ENCODE results near the gene PRUNE2.

Gene PRUNE2

DNA sequence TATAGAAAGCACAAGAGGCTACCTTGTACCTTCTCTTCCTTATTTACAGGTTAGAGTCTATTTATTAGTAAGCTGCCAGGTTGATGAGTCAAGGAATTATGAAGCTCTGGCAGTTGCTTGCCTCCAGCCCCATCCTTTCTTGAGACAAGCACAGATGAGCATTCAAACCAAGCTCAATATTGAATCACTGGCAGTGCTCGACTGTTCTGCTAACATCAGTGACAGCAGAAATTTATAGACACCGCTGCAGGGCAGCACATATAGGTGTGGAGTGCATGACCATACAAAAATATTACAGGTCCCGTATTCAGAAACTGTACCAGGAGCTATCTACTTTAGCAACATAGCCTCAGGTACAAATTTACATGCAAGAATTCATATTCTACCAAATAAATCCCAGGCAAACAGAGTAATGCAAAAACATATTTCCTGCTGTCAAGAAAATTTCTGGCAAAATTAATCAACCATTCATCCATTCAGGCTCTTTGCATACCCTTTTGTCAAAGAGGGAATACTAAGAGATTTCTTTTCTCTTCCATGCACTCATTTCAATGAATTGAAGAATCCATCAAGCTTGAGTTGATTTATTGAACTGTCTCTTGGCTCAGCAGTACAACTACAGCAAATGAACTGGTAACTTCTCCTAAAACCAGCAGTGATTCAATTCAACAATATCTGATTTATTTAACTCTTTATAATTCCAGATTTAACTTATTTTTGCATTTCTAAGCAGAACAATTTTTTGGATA is 168.6 kb downstream of the PRUNE2 start:
- no peak for DNase-seq (ENCODE audit: extremely low read depth, low read depth)
- TF ChIP-seq, protein P1, sequence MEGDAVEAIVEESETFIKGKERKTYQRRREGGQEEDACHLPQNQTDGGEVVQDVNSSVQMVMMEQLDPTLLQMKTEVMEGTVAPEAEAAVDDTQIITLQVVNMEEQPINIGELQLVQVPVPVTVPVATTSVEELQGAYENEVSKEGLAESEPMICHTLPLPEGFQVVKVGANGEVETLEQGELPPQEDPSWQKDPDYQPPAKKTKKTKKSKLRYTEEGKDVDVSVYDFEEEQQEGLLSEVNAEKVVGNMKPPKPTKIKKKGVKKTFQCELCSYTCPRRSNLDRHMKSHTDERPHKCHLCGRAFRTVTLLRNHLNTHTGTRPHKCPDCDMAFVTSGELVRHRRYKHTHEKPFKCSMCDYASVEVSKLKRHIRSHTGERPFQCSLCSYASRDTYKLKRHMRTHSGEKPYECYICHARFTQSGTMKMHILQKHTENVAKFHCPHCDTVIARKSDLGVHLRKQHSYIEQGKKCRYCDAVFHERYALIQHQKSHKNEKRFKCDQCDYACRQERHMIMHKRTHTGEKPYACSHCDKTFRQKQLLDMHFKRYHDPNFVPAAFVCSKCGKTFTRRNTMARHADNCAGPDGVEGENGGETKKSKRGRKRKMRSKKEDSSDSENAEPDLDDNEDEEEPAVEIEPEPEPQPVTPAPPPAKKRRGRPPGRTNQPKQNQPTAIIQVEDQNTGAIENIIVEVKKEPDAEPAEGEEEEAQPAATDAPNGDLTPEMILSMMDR (IDR thresholded peaks at IDR 0.05; ENCODE audit: low read depth, low read length): no peak

DNA sequence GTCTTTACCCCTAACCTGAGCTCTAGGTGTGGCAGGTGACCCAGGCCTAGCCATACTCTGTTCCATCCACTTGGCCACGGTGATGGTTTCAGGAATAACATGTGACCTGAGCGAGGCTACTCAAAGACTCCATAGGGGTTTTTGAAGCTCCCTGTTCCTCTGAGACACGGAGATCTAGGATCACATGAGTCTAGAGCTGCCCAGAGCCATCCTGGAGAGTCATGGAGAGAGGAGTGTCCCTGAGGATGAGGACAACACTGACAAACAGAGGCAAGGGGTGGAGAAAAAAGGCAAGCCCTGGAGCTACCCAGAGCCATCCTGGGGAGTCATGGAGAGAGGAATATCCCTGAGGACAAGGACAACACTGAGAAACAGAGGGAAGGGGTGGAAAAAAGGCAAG is 171.2 kb downstream of the PRUNE2 start:
- TF ChIP-seq, protein P1 (IDR thresholded peaks at IDR 0.05; ENCODE audit: low read depth, low read length): no peak
- no peak for DNase-seq (ENCODE audit: extremely low read depth, low read depth)

DNA sequence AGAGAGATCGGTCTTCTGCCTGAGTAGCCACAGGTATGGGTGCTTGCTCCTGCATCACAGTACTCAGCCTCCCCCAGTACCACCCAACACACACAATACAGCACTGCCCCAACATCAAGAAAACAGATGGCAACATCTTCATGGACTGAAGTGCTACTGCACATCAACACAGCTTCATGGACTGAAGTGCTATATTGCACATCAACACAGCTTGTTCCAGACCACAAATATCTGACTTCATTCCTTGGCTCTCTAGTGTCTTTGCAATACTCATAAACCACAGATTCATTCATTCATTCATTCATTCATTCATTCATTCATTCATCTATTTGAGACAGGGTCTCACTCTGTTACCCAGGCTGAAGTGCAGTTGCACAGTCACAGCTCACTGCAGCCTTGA is 172.8 kb downstream of the PRUNE2 start:
- TF ChIP-seq, protein P1 (IDR thresholded peaks at IDR 0.05; ENCODE audit: low read depth, low read length): no peak
- no peak for DNase-seq (ENCODE audit: extremely low read depth, low read depth)

DNA sequence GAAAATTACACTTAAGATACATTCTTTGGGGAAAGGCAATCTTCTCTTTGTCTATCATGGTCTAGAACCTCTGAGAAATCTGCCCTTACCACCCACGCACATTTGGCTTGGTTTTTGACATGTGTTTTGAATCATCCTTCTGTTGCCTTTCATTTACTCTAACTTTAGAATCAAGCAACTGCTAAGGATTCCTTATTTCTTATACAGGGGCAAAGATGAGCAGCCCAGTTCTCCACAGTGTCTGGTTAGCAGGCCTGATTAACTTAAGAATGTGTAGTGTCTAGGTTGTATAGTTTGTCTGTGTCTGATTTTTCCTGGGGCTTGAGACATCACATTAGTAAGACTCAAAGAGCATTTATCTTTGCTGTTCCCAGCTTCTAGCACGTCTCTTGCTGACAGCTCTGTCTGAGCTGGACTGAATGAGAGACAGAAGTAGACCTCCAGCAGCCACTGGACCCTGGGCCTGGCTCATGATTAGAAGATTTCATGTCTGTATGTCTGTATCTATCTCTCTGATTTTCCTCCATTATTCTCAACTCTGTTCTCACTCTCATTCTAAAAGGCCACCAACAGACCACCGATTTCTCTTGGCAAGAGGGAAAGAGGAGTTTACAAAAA is 173.5 kb downstream of the PRUNE2 start:
- TF ChIP-seq, protein P1 (IDR thresholded peaks at IDR 0.05; ENCODE audit: low read depth, low read length): no peak
- DNase-seq (ENCODE audit: extremely low read depth, low read depth): peak; percentile 31

DNA sequence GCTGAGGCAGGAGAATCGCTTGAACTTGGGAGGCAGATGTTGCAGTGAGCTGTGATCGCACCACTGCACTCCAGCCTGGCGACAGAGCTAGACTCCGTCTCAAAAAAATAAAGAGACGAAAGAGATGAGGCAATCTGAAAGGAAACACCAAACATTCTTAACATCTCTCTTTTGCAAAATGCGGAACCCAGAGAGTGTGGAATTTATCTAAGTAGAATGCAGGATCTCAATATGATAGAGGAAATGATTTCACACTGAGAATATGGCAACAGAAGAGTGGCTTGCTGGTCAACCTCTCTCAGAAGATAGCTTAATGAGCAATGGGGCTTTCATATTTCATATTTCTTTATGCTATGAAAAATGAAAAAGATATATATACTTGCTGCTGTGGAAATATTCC is 175.1 kb downstream of the PRUNE2 start:
- TF ChIP-seq, protein P1 (IDR thresholded peaks at IDR 0.05; ENCODE audit: low read depth, low read length): no peak
- no peak for DNase-seq (ENCODE audit: extremely low read depth, low read depth)

DNA sequence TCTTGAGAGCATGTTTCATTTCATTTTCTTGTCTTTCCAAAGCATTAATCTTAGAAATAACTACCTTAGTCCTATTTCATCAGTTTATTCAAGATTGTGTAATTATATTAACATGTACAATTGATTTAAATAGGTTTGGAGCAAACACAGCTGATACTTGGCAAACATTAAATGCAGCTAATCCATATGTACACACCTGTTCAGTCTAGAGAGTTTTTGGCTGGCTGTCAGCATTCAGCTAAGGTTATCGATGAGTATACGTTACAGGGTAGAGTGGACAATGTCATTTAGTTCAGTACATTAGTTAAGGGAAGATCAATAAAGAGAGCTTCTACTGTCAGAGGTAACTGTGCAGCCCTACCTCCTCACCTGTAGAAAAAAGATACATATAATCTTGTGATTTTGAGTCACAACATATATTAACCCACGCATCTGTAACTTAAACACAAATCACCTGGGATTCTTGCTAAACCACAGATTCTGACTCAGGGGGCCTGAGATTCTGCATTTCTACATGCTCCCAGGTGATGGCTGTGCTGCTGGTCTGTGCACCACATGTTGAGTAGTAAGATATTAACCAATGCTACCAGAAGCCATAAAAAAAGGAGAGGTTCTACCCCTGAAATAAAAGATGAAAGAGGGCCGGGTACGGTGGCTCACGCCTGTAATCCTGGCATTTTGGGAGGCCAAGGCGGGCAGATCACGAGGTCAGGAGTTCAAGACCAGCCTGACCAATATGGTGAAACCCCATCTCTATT is 175.8 kb downstream of the PRUNE2 start:
- TF ChIP-seq, protein P1 (IDR thresholded peaks at IDR 0.05; ENCODE audit: low read depth, low read length): no peak
- DNase-seq (ENCODE audit: extremely low read depth, low read depth): no peak

DNA sequence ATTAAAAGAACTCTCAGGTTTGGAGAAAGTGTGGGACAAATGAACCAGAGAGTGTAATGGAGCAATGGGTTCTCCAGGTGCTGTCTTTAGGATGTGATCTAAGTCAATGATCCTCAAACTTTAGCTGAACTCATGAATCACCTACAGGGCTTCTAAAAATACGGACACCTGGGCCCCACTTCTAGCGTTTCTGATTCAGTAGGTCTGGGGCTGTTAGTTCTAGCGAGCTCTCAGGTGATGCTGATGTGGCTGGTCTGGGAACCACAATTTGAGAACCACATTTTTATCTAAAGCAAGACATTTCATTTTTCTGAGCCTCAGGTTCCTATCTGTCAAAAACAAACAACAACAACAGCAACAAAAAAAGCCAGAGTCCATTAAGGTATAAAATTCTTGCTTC is 176.8 kb downstream of the PRUNE2 start:
- DNase-seq (ENCODE audit: extremely low read depth, low read depth): no peak
- TF ChIP-seq, protein P1 (IDR thresholded peaks at IDR 0.05; ENCODE audit: low read depth, low read length): no peak

All from AG09319 (cell line).